Karpas-422 (cell line): ENCODE results near the gene LPCAT2. TPM values are rescaled to one million over a fixed set of nuclear protein-coding genes. Genes with fewer than 3 reads are reported as not detected.

Experiments used
- DNase-seq: peaks from one replicate; pipeline ENCODE4 v3.0.0-alpha.2; 2015
- H2AFZ ChIP-seq: fragments of 200-600 bp; sonication (generic); 2 replicates; pipeline ENCODE4 v1.6.1; 2014; ENCODE audit warnings: antibody characterized with exemption, low read length, mixed read lengths
- H3K27ac ChIP-seq: fragments of 200-600 bp; sonication (generic); 2 replicates; pipeline ENCODE4 v1.5.1; 2014; ENCODE audit warnings: mild to moderate bottlenecking, low read length, moderate library complexity
- H3K27me3 ChIP-seq: fragments of 200-600 bp; sonication (generic); 2 replicates; pipeline ENCODE4 v1.6.1; 2014; ENCODE audit warnings: low read length, mixed read lengths
- H3K36me3 ChIP-seq: fragments of 200-600 bp; sonication (generic); 2 replicates; pipeline ENCODE4 v1.6.1; 2014; ENCODE audit warnings: low read length, mixed read lengths; ENCODE audit not compliant: insufficient read depth
- H3K4me1 ChIP-seq: fragments of 200-600 bp; sonication (generic); 2 replicates; pipeline ENCODE4 v1.6.1; 2014; ENCODE audit warnings: mild to moderate bottlenecking, low read length, mixed read lengths
- H3K4me2 ChIP-seq: fragments of 200-600 bp; sonication (generic); 2 replicates; pipeline ENCODE4 v1.6.1; 2014; ENCODE audit warnings: low read length, low read depth, mild to moderate bottlenecking; ENCODE audit not compliant: poor library complexity, severe bottlenecking
- H3K4me3 ChIP-seq: fragments of 200-600 bp; sonication (generic); 2 replicates; pipeline ENCODE4 v1.5.1; 2014; ENCODE audit warnings: mild to moderate bottlenecking, antibody characterized with exemption, low read length, mixed read lengths
- H3K79me2 ChIP-seq: fragments of 200-600 bp; sonication (generic); 2 replicates; pipeline ENCODE4 v1.6.1; 2014; ENCODE audit warnings: mild to moderate bottlenecking, low read length, mixed read lengths
- H3K9ac ChIP-seq: fragments of 200-600 bp; sonication (generic); 2 replicates; pipeline ENCODE4 v1.6.0; 2014; ENCODE audit warnings: low read length
- H3K9me2 ChIP-seq: fragments of 200-600 bp; sonication (generic), shearing (Covaris generic); replicated peaks from 2 replicates; pipeline ENCODE4 v1.6.0; 2014; ENCODE audit warnings: mild to moderate bottlenecking, low read length, moderate library complexity; ENCODE audit not compliant: insufficient read depth
- H3K9me3 ChIP-seq: fragments of 300-700, 200-600 bp; sonication (generic); 2 replicates; pipeline ENCODE4 v1.6.1; 2014; ENCODE audit warnings: low read length, mixed read lengths
- H4K20me1 ChIP-seq: fragments of 200-600 bp; sonication (generic); 2 replicates; pipeline ENCODE4 v1.6.1; 2014; ENCODE audit warnings: mild to moderate bottlenecking, antibody characterized with exemption, low read length, low read depth; ENCODE audit not compliant: insufficient read depth
- total RNA-seq: library from RNA; depleted of rRNA; stranded (reverse); fragments of >200 nt; shearing (Covaris generic); gene quantifications from 2 replicates; pipeline ENCODE4 v1.2.3, GENCODE V29; 2014; ENCODE audit warnings: low replicate concordance

Gene LPCAT2
- total RNA-seq, 1 experiment from 2014 or later = not detected

DNA sequence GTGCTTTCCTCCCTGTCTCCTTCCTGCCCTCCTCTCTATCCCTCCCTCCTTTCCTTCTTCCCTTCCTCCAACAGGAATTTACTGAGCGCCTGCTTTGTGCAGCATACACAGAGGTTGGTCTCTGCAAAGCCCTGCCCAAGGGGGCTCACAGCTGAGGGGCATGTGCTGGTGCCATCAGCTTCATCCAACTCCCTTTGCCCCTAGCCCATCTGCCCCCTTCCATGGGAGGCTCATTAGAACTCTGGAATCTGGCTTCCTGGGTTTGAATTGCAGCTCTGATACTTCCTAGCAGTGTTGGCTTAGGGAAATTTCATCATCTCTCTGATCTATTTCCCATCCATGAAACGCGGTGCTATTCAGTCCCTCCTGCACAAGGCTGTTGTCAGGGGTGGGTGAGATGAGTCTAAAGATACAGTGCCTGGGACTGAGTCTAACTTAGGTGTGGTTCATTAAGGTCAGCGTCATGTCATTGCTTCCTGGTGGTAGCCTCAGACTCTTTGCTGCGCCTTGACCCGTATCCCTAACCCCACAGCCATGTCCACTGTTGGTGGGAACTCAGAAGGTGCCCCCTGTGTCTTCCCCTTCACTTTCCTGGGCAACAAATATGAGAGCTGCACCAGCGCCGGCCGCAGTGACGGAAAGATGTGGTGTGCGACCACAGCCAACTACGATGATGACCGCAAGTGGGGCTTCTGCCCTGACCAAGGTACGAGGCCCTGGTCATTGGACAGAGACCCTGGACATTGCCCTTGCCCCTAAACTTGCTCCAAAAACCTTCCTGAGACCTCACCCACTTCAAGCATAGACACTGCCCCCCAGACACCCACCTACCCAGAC, 19.5 kb upstream of the LPCAT2 start:
- Histone ChIP-seq H3K9me3 (no peaks in the 10 kb centered on the region), H3K27ac (no peak overlapping the region), H3K4me1 (no peaks in the 10 kb centered on the region), H4K20me1 (no peaks in the 10 kb centered on the region), H3K9me2 (no peaks in the 10 kb centered on the region), H3K4me2 (no peak overlapping the region), H3K79me2 (no peaks in the 10 kb centered on the region), H3K4me3 (no peak overlapping the region), H3K36me3 (no peaks in the 10 kb centered on the region), H3K27me3 (no peaks in the 10 kb centered on the region), H3K9ac (no peak overlapping the region), H2AFZ (no peak overlapping the region)
- DNase-seq = no peak

DNA sequence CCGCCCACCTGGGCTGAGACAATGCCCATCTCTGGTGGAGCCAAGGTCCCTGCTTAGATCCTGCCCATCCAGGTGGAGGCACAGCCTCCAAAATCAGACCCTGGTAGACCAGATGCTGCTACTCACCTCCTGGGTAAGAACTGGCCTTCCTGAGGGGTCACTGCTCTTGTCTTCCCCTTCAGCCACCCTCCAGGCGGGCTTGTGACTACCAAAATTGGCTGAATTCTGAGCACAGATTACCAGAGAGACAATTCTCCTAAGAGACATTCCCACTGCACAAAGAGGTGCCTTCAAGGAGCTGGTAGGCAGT, 19.0 kb upstream of the LPCAT2 start:
- H3K27me3 ChIP-seq = no peaks in the 10 kb centered on the region

DNA sequence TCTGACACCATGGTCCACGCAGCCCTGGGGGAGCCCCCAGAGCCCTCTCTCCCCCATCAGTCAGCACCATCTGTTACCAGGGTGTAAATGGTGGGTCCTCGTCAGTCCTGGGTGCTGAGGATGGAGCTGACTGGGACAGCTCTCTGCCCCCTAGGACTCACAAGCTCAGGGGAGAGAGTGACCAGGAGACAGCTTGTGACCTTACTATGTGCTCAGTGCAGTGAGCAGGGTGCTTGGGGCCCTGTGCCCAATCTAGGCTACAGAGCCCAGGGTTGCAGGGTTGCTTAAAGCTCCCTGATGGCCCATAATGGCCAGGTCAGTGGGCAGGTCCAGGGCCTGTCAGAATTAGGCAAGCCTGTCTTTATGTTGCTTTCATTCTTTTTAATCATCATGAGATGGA, 18.6 kb upstream of the LPCAT2 start:
- Histone ChIP-seq H4K20me1 (no peaks in the 10 kb centered on the region), H3K4me3 (no peak overlapping the region), H3K4me2 (no peak overlapping the region), H3K4me1 (no peaks in the 10 kb centered on the region), H3K27me3 (no peaks in the 10 kb centered on the region), H3K9me2 (no peaks in the 10 kb centered on the region), H3K9me3 (no peaks in the 10 kb centered on the region), H3K36me3 (no peaks in the 10 kb centered on the region), H3K9ac (no peak overlapping the region), H2AFZ (no peak overlapping the region), H3K27ac (no peak overlapping the region), H3K79me2 (no peaks in the 10 kb centered on the region)
- no peak for DNase-seq

More for the DNA sequence above, 19.0 kb upstream of the LPCAT2 start:
- Histone ChIP-seq H3K27ac (no peak overlapping the region), H3K9me3 (no peaks in the 10 kb centered on the region), H2AFZ (no peak overlapping the region), H3K4me3 (no peak overlapping the region), H3K36me3 (no peaks in the 10 kb centered on the region), H3K9ac (no peak overlapping the region), H3K79me2 (no peaks in the 10 kb centered on the region), H4K20me1 (no peaks in the 10 kb centered on the region), H3K9me2 (no peaks in the 10 kb centered on the region), H3K4me2 (no peak overlapping the region), H3K4me1 (no peaks in the 10 kb centered on the region)
- no peak for DNase-seq

DNA sequence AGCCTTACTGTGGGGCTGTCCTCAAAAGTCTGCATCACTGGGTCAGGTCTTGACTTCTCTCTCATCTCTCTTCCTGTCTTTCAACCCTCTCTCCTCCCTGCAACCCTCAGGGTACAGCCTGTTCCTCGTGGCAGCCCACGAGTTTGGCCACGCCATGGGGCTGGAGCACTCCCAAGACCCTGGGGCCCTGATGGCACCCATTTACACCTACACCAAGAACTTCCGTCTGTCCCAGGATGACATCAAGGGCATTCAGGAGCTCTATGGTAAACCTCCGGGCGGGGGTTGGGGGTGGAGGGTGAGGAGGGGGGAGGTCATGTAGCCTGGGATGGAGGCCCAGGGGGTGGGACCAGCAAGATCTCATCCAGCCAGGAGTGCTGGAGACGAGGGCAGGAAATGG, 17.2 kb upstream of the LPCAT2 start:
- Histone ChIP-seq H3K4me3 (no peak overlapping the region), H3K36me3 (no peaks in the 10 kb centered on the region), H3K4me2 (no peak overlapping the region), H3K9ac (no peak overlapping the region), H4K20me1 (no peaks in the 10 kb centered on the region), H3K27me3 (no peaks in the 10 kb centered on the region), H2AFZ (no peak overlapping the region), H3K4me1 (no peaks in the 10 kb centered on the region), H3K9me3 (no peaks in the 10 kb centered on the region), H3K79me2 (no peaks in the 10 kb centered on the region), H3K9me2 (no peaks in the 10 kb centered on the region), H3K27ac (no peak overlapping the region)
- no peak for DNase-seq

DNA sequence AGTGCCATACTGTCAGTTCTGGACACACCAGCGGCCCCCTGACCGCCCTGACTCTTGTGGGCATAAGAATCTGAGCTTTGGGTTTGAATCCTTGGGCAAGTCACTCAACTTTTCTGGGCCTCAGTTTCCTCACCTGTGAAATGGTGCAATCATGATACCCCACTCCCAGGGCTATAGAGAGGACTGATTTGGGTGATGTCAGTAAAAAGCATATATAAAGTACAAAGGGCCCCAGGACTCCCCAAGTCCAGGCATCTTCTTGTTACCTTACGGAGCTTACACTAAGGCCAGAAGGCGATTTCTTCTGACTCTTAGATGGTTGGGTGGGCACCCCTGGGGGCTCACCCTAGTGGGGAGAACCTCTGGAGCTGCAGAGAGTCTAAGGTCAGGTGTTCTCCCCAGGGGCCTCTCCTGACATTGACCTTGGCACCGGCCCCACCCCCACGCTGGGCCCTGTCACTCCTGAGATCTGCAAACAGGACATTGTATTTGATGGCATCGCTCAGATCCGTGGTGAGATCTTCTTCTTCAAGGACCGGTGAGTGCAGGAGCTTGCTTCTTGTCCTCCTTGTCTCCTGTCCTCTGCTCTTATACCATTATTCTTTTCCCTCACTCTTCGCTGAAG, 16.0 kb upstream of the LPCAT2 start:
- Histone ChIP-seq H3K36me3 (no peaks in the 10 kb centered on the region), H3K4me2 (no peak overlapping the region), H3K27ac (no peak overlapping the region), H2AFZ (no peak overlapping the region), H3K9ac (no peak overlapping the region), H3K4me1 (no peaks in the 10 kb centered on the region), H4K20me1 (no peaks in the 10 kb centered on the region), H3K4me3 (no peak overlapping the region), H3K27me3 (no peaks in the 10 kb centered on the region), H3K9me3 (no peaks in the 10 kb centered on the region), H3K9me2 (no peaks in the 10 kb centered on the region), H3K79me2 (no peaks in the 10 kb centered on the region)
- no peak for DNase-seq

DNA sequence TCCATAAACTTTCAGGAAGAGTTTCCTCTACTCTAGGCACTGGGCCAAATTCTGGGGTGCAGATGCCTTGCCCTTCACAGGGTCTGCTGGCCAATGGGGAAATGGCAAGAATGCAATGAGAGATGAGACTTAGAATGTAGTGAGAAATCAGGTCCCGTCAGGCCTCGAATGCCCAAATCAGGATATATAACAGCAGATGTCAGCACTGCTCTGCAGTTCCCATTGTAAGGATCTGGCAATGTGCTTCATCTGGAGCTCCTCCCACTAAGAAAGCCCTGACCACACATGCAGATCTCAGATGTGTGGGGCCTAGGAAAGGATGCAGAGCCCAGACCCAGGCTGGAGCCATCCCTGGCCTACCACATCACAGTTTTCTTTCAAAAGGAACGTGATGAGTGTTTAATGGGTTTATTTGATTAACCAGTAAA, 13.9 kb upstream of the LPCAT2 start:
- H3K79me2 ChIP-seq = no peaks in the 10 kb centered on the region

DNA sequence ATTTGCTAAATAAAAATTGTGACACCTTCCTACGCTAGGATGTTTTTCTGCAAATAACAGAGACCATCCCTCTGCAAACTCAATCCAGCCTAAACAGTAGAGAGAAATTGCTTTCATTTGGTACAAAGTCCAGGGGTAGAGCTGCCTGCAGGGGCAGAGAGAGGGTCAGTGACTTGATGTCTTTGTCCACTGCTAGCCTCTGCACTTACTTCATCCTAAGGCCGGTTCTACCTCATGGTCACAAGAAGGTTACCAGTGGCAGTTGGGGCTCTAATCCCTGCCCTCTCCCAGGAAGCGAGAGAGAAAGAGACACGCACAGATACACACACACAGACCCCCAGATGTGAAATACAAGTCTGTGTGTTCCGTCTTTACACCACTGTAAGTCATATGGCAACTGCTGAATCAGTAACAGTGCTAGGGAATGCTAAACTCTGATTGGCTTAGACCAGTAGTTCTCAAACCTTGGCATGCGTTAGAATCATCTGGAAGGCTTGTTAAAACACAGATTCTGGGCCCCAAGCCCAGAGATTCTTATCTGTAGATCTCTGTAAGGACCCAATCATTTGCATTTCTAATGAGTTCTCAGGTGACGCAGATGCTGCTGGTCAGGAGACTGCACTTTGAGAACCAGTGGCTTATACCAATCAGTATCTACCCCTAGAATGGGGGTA, 13.1 kb upstream of the LPCAT2 start:
- no peak for DNase-seq
- Histone ChIP-seq H3K4me2 (no peak overlapping the region), H3K27ac (no peak overlapping the region), H3K4me3 (no peak overlapping the region), H3K27me3 (no peaks in the 10 kb centered on the region), H3K36me3 (no peaks in the 10 kb centered on the region), H3K4me1 (no peaks in the 10 kb centered on the region), H3K9me3 (no peaks in the 10 kb centered on the region), H3K79me2 (no peaks in the 10 kb centered on the region), H3K9me2 (no peaks in the 10 kb centered on the region), H2AFZ (no peak overlapping the region), H3K9ac (no peak overlapping the region), H4K20me1 (no peaks in the 10 kb centered on the region)

More for the DNA sequence above, 13.9 kb upstream of the LPCAT2 start:
- no peaks in the 10 kb centered on the region for H4K20me1 ChIP-seq
- H2AFZ ChIP-seq = no peak overlapping the region
- no peaks in the 10 kb centered on the region for H3K36me3 ChIP-seq
- no peak overlapping the region for H3K4me3 ChIP-seq
- DNase-seq = peak; percentile 43
- no peak overlapping the region for H3K4me2 ChIP-seq
- no peak overlapping the region for H3K9ac ChIP-seq
- no peak overlapping the region for H3K27ac ChIP-seq
- no peaks in the 10 kb centered on the region for H3K27me3 ChIP-seq
- no peaks in the 10 kb centered on the region for H3K9me2 ChIP-seq
- no peaks in the 10 kb centered on the region for H3K9me3 ChIP-seq
- no peaks in the 10 kb centered on the region for H3K4me1 ChIP-seq

DNA sequence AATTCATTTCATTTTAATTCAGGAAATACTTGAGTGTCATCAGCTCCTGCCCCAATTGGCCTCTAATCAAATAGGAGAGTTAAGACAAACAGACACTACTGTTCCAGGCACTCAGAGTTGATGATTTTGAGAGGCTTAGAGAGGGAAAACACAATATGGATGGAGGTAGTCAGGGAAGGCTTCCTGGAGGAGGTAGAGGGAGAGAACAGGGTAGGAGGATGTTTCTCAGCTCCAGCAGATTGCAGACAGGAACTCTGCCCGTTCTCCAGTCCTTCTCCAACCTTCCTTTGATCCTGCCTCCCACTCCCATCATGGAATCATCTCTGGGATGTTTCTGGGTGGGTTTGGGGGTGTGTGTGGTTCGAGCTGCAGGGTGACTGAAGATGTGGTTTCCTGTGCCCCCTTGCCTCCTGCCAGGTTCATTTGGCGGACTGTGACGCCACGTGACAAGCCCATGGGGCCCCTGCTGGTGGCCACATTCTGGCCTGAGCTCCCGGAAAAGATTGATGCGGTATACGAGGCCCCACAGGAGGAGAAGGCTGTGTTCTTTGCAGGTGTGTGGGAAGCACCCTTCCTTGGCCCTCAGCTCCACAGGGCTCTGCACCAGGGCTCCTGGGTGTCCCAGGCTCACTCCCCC, 12.2 kb upstream of the LPCAT2 start:
- Histone ChIP-seq H4K20me1 (no peaks in the 10 kb centered on the region), H3K4me2 (no peak overlapping the region), H3K36me3 (no peaks in the 10 kb centered on the region), H2AFZ (no peak overlapping the region), H3K9me2 (no peaks in the 10 kb centered on the region), H3K4me1 (no peaks in the 10 kb centered on the region), H3K27ac (no peak overlapping the region), H3K4me3 (no peak overlapping the region), H3K27me3 (no peaks in the 10 kb centered on the region), H3K9ac (no peak overlapping the region), H3K9me3 (no peaks in the 10 kb centered on the region), H3K79me2 (no peaks in the 10 kb centered on the region)
- no peak for DNase-seq
